K562 (cell line): ENCODE results near the gene TET2.

Experiments
- AFF1 ChIP-seq, 2 experiments: fragments of 450-650 bp; IDR thresholded peaks; 2 replicates each; pipeline ENCODE4 v1.6.1; 2018; ENCODE audit warnings: mild to moderate bottlenecking in 2 of 2, low read depth in 1 of 2; ENCODE audit not compliant: partially characterized antibody in 2 of 2
- CREB1 ChIP-seq, 2 experiments: sonication (generic) in 1 of 2; formaldehyde crosslinking in 1 of 2; IDR thresholded peaks; 2 replicates each; pipeline versions ENCODE4 v1.6.1 to v1.8.0; 2012 to 2022; ENCODE audit warnings: inconsistent platforms in 1 of 2, mild to moderate bottlenecking in 1 of 2, missing genetic modification reagents in 1 of 2, moderate library complexity in 1 of 2
- SFPQ ChIP-seq: fragments of 200-400 bp; formaldehyde crosslinking; IDR thresholded peaks from 2 replicates; pipeline ENCODE4 v1.6.1; 2017; ENCODE audit warnings: mild to moderate bottlenecking, low read depth, low read length, moderate library complexity
- SMARCE1 ChIP-seq: fragments of 450-650 bp; IDR thresholded peaks from 2 replicates; pipeline ENCODE4 v1.7.1; 2016; ENCODE audit warnings: mild to moderate bottlenecking
- ZC3H4 ChIP-seq: sonication (generic); formaldehyde crosslinking; IDR thresholded peaks from 2 replicates; pipeline ENCODE4 v1.9.0; 2021; ENCODE audit warnings: missing genetic modification reagents, borderline replicate concordance

GRCh38 chr4:105230287-105230686, 83.6 kb downstream of the TET2 start:
- TF ChIP-seq CREB1 (IDR thresholded peaks at IDR 0.05) (no peak), CREB1 (CRISPR knock-in tag; IDR thresholded peaks at IDR 0.05) (no peak), AFF1 (IDR thresholded peaks at IDR 0.05; ENCODE audit: low read depth in 1 of 2, partially characterized antibody in 2 of 2) (no peak), ZC3H4 (no peak), SFPQ (no peak), SMARCE1 (no peak)
